ENCODE measurements around the gene MOB1B.

DNA sequence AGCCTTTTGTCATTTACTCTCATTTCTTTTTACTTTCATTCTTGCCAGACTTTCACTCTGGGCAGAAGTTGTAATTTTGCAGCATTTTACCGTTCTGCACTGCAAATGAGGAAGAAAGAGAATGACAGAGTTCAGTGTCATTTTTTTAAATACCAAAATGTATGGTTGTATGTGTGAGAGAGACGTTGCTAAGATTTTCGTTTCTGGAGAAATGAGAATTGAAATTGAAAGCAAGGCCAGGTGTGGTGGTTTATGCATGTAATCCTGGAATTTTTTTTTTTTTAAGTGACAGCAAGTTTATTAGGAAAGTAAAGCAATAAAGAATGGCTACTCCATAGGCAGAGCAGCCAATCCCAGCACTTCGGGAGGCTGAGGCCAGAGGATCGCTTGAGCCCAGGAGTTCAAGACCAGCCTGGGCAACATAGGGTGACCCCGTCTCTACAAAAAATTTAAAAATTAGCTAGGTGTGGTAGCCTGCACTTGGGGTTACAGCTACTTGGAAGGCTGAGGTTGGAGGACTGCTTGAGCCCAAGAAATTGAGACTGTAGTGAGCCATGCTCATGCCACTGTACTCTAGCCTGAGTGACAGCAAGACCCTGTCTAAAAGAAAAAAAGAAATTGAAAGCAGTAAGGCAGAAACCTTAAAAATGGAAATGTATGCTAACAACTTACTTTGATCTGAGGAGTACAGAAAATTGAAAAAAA is 104.2 kb downstream of the MOB1B start:
- no peak for TF ChIP-seq CTCF (IDR thresholded peaks at IDR 0.05)
- no peak for TF ChIP-seq EP300 (IDR thresholded peaks at IDR 0.05)

Data from upper lobe of left lung (tissue), 4 donors.